Measurements from ENCODE around the gene CCNQ.

GRCh38 chrX:153647461-153648357 is 48.8 kb upstream of the CCNQ start:
- TF ChIP-seq JUND (IDR thresholded peaks at IDR 0.05) (no peak), FOXM1 (IDR thresholded peaks at IDR 0.05; ENCODE audit: low read depth) (no peak), MXI1 (IDR thresholded peaks at IDR 0.05; ENCODE audit: low read depth, low read length) (no peak), EZH2phosphoT487 (IDR thresholded peaks at IDR 0.05; ENCODE audit: borderline replicate concordance, low read depth) (no peak), TAF1 (IDR thresholded peaks at IDR 0.05; ENCODE audit: borderline replicate concordance, low read depth, low read length) (no peak), POLR2AphosphoS5 (IDR thresholded peaks at IDR 0.05; ENCODE audit: low read depth, low read length) (no peak), MEF2A (IDR thresholded peaks at IDR 0.05; ENCODE audit: borderline replicate concordance, low read depth) (no peak), CHD2 (IDR thresholded peaks at IDR 0.05; ENCODE audit: low read length, partially characterized antibody) (no peak), GABPA (IDR thresholded peaks at IDR 0.05; ENCODE audit: low read depth) (no peak), SIN3A (IDR thresholded peaks at IDR 0.05; ENCODE audit: borderline replicate concordance, low read depth, low read length) (no peak), GATA2 (CRISPR knock-in tag; IDR thresholded peaks at IDR 0.05) (no peak)
- TF ChIP-seq, protein P1, sequence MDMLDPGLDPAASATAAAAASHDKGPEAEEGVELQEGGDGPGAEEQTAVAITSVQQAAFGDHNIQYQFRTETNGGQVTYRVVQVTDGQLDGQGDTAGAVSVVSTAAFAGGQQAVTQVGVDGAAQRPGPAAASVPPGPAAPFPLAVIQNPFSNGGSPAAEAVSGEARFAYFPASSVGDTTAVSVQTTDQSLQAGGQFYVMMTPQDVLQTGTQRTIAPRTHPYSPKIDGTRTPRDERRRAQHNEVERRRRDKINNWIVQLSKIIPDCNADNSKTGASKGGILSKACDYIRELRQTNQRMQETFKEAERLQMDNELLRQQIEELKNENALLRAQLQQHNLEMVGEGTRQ (IDR thresholded peaks at IDR 0.05; ENCODE audit: borderline replicate concordance, low read depth, low read length): no peak
- TF ChIP-seq, protein P2, sequence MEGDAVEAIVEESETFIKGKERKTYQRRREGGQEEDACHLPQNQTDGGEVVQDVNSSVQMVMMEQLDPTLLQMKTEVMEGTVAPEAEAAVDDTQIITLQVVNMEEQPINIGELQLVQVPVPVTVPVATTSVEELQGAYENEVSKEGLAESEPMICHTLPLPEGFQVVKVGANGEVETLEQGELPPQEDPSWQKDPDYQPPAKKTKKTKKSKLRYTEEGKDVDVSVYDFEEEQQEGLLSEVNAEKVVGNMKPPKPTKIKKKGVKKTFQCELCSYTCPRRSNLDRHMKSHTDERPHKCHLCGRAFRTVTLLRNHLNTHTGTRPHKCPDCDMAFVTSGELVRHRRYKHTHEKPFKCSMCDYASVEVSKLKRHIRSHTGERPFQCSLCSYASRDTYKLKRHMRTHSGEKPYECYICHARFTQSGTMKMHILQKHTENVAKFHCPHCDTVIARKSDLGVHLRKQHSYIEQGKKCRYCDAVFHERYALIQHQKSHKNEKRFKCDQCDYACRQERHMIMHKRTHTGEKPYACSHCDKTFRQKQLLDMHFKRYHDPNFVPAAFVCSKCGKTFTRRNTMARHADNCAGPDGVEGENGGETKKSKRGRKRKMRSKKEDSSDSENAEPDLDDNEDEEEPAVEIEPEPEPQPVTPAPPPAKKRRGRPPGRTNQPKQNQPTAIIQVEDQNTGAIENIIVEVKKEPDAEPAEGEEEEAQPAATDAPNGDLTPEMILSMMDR (IDR thresholded peaks at IDR 0.05): no peak
